GM19438 (cell line): ENCODE results near the gene RELN.
"Not testable (repeated sequence)": the region's sequence is repeated elsewhere in the genome, so short reads cannot be mapped to it uniquely, and the experiment has no call there.

Experiments used
- ATAC-seq: cut with Tn5 transposase; IDR thresholded peaks from one replicate; pipeline ENCODE4 v1.9.1; 2021; ENCODE audit warnings: low read depth; ENCODE audit not compliant: unreplicated experiment

Gene RELN

DNA sequence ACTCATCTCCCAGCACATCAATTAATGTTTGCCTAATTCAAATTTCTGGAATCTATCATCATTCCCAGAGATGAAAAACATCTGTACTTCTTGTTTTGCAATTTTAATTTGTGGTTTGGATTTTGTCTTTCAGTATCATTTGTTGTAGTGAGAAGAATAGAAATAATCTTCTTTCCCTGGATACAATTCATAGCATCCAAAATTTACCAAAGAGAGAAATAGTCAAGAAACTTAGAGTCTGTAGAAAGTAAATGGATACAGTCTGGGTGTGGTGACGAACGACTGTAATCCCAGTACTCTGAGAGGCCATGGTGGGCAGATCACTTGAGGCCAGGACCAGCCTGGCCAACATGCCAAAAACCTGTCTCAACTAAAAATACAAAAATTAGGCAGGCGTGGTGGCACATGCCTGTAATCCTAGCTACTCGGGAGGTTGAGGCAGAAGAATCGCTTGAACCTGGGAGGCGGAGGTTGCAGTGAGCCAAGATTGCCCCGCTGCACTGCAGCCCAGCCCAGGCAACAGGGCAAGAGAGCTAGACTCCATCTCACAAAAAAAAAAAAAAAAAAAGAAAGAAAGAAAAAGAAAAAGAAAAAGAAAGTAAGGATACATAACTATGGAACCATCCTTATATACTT, 193.0 kb downstream of the RELN start:
- ATAC-seq, result no peak

DNA sequence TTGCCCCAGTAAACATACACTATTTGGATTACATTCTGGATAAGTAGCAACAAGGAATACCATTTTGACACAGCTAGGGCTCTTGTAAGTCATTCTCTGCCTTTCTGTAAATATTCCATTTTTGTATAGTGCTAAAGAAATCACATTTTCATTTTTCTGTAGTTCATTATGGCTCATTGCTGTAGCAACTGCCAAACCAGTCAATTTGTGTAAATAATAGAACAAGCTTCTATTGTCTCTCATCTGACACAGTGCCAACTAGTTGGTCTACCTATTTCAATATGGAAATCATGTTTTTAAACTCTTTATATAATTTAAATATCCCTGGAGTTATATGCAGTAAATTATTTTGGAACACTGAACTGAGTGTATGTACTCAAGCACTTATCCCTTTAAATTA, 193.7 kb downstream of the RELN start:
- ATAC-seq, result no peak

DNA sequence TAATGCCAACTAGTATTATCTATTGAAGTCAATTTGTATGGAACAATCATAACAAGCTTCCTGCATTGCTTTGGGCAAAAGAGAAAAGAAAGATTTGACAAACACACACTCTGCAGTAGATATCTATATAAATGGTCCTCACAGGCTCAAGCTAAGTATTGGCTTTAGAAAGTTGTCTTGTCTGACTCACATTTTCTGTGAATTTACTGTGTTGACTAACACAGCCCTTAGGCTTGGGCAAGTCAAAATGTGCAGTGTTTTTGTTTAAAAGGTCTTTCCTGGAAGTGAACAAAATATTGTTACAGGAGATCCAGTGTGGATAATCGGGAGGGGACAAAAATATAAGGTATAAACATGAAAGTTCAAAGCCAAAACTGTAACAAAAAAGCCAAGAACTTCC, 194.4 kb downstream of the RELN start:
- ATAC-seq, result no peak

GRCh38 chr7:103794424-103794823, 195.0 kb downstream of the RELN start:
- ATAC-seq, result no peak

GRCh38 chr7:103793614-103794013, 195.8 kb downstream of the RELN start:
- no peak for ATAC-seq

DNA sequence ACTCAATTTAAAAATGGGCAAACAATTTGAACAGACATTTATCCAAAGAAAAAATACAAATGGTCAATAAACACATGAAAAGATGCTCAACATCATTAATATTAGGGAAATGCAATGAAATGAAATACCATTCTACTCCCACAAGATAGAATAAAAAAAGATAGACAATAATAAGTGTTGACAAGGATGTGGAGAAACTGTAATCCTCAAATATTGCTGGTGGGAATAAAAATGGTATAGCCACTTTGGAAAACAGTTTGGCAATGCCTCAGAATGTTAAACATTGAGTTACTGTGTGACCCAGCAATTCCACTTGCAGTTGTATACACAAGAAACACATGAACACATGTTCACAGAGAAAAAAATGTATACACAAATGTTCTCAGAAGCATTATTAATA, 197.6 kb downstream of the RELN start:
- no peak for ATAC-seq

GRCh38 chr7:103787041-103787440, 202.4 kb downstream of the RELN start:
- not testable (repeated sequence) for ATAC-seq

DNA sequence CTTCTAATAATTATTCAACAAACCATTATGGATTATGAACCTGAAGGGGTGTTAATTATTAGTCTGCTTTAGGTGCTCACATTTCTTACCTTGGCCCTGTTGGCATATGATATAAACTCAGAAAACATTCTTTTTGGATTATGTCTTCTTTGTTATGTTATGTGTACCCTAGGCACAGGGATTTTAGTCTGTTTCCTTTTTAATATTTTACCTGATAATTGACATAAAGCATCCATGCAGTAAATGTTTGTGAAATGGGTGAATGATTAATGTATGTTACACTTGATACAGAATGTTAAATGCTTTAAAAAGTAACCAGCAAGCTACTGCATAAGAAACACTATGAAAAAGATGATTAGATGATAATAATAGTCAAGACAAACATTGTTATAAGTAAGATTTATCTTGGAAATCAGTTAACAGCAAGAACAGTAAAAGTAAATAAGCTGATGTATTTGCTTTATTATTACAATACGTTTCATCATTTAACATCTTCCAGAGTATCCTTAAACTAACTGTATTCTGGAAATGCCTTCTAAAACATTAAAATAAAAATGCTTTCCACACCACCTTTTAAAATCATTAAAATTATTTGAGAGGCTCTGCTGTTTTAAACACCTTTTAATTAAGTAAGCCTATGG, 204.7 kb downstream of the RELN start:
- no peak for ATAC-seq

DNA sequence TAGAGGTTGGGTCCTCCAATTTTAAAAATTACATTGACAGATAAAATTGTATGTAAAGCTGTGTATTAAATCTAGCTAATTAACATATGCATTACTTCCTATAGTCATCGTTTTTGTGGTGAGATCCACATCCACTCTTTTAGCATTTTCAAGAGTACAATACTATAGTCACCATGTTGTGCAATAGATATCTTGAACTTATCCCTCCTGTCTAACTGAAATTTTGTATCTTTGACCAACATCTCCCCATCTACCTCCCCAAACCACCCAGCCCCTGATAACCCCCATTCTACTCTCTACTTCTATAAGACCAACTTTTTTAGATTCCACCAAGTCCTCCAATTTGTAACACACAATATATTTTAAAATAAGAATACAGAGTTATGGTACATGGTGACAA, 208.0 kb downstream of the RELN start:
- no peak for ATAC-seq

GRCh38 chr7:103780561-103780960, 208.9 kb downstream of the RELN start:
- not testable (repeated sequence) for ATAC-seq

DNA sequence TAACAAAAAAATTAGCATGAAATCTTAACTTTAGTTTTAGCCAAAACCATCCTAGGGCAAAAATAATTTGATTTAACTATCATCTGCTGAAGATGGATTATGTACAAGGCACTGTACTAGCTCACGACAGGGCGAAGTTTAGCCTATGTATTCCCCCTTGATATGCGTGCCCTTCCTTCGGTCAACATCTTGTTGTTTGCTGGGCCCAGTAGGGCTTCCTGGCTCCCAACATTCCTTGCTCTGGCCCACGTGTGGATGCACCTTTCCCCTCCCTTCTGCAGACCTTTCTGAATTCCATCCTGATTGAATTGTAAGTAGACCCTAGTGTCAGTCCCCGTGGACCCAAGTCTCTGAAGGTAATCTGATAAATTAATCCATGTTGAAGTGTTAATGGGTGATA, 212.0 kb downstream of the RELN start:
- ATAC-seq, result no peak

GRCh38 chr7:103773726-103774125, 215.7 kb downstream of the RELN start:
- no peak for ATAC-seq

GRCh38 chr7:103772171-103772773, 217.2 kb downstream of the RELN start:
- no peak for ATAC-seq

GRCh38 chr7:103771294-103771693, 218.2 kb downstream of the RELN start:
- ATAC-seq, result no peak

- ATAC-seq, result no peak
Observed at GRCh38 chr7:103766660-103767059, 222.8 kb downstream of the RELN start.

- no peak for ATAC-seq
Observed at GRCh38 chr7:103765901-103766300, 223.6 kb downstream of the RELN start.

- ATAC-seq, result no peak
Observed at GRCh38 chr7:103764901-103765300, 224.6 kb downstream of the RELN start.

DNA sequence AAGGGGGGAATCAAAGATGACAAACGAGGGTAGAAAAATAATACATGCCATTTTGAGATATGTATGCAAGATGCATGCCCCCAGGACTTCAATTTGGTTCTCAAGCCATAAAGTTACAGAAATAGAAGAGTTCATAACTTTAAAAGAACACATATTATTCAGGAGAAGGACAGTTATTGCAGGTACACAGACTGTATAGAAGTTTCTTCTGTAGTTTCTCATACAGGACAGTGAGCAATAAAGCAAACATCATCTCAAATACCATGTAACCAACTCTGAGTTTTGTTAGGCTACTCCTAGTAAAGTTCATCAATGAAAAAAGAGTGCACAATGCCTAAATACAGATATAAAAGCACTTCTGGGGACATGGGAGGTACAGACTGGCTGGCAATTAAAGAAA, 226.6 kb downstream of the RELN start:
- no peak for ATAC-seq

- ATAC-seq, result no peak
Observed at GRCh38 chr7:103762065-103762760, 227.2 kb downstream of the RELN start.

DNA sequence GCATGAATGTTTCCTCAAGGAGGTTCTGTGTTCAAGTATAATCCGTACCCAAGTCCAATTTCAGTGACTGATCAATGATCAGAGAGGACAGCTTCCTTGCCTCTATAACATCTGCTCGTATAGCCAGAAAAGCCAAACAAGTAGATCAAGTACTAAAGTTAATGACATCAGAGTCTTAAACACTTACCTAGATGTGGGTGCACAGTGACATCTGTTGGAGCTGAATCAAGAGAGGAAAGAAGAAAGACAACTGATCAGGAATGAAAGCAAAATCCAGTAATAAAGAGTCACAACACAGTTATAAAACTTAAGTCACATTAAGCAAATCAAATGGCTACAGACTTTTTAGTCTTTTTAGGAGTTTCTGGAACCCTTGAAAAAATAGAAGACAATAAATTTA, 236.5 kb downstream of the RELN start:
- no peak for ATAC-seq

DNA sequence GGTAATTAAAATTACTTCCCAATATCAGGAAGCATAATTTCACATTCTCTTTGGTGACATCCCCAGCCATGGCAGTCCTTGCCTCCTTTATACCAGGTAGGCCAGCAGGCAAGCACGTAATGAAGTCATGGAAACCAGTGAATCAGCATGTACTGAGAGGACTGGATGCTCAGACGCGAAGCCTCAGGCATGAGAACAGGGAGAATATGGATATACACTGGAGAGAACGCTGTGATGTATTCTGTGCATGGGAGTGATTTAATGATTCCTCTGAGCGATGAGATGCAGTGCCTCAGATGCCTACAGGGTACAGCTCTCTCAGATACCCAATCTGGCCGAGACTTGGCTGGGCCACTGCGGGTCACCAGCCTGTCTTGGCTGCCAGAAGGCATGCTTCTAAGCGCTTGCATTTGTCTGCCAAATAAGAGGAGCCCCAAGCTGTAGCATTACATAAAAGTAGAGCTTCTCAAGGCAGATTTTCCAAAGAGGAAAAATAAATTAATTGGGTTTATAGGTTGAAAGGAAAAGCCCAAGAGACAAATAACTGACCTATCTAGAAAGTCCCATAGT, 238.1 kb downstream of the RELN start:
- no peak for ATAC-seq
